Ascending aorta (tissue), 2 donors: ENCODE results near the gene PTPN23. TPM values are rescaled to one million over a fixed set of nuclear protein-coding genes. Genes with fewer than 3 reads are reported as not detected.

Experiments used
- DNase-seq, 2 donors: peaks; one replicate each; pipeline ENCODE4 v3.0.0-alpha.2; 2019; ENCODE audit warnings: low spot score in 2 of 2
- H3K27ac ChIP-seq, 2 donors: fragments of 200-600 bp; sonication (generic); one replicate each; pipeline ENCODE4 v1.5.1; 2016 to 2017; ENCODE audit warnings: mild to moderate bottlenecking in 1 of 2
- H3K27me3 ChIP-seq: fragments of 200-600 bp; sonication (generic); one replicate; pipeline ENCODE4 v1.5.1; 2017
- H3K36me3 ChIP-seq, 2 donors: fragments of 200-600 bp; sonication (generic); one replicate each; pipeline ENCODE4 v1.5.1; 2016
- H3K4me1 ChIP-seq, 2 donors: fragments of 200-600 bp; sonication (generic); one replicate each; pipeline ENCODE4 v1.5.1; 2016 to 2017; ENCODE audit warnings: mild to moderate bottlenecking in 1 of 2
- H3K4me3 ChIP-seq, 2 donors: fragments of 200-600 bp; sonication (generic); one replicate each; pipeline ENCODE4 v1.5.1; 2016 to 2017; ENCODE audit warnings: mild to moderate bottlenecking in 1 of 2
- H3K9me3 ChIP-seq, 2 donors: fragments of 200-600 bp; sonication (generic); one replicate each; pipeline ENCODE4 v1.5.1; 2016
- CTCF ChIP-seq, 3 experiments: fragments of 200-600 bp in 2 of 3; fragments of 450-650 bp in 1 of 3; sonication (generic) in 2 of 3; IDR thresholded peaks; one replicate each; pipeline ENCODE4 v1.5.1; 2016 to 2019; ENCODE audit warnings: antibody characterized with exemption in 3 of 3, mild to moderate bottlenecking in 1 of 3, moderate library complexity in 1 of 3
- intact Hi-C: fragments of 100-400 bp; cut with DNase I; formaldehyde crosslinking; loops from one replicate; pipeline ENCODE4 v1.15.1; 2023
- total RNA-seq: library from RNA; depleted of rRNA; stranded (reverse); fragments of >200 nt; gene quantifications from one replicate; pipeline ENCODE4 v1.1.0, GENCODE V29; 2016

Gene PTPN23
- total RNA-seq, 1 donor from 2014 or later: 35.2 TPM

- intact Hi-C loops: no loop called here
- no peak for TF ChIP-seq CTCF (IDR thresholded peaks at IDR 0.05)
- H3K4me3 ChIP-seq: no peak overlapping the region
- H3K27ac ChIP-seq: no peak overlapping the region
- peaks cover 37 to 69% of the 10 kb centered on the region in 2 donors for H3K36me3 ChIP-seq
- H3K4me1 ChIP-seq: no peaks in the 10 kb centered on the region
- DNase-seq: no peak
- no peaks in the 10 kb centered on the region for H3K27me3 ChIP-seq
- no peaks in the 10 kb centered on the region for H3K9me3 ChIP-seq
These were observed 50.4 kb downstream of the PTPN23 start for GRCh38 chr3:47431225-47431624.

- Histone ChIP-seq H3K4me1 (no peaks in the 10 kb centered on the region), H3K27ac (no peak overlapping the region), H3K36me3 (peaks cover 31 to 59% of the 10 kb centered on the region in 2 donors), H3K9me3 (no peaks in the 10 kb centered on the region), H3K27me3 (no peaks in the 10 kb centered on the region), H3K4me3 (no peak overlapping the region)
- DNase-seq: peak in 1 of 2 donors; percentile 25
- intact Hi-C loops: no loop called here
- TF ChIP-seq CTCF (IDR thresholded peaks at IDR 0.05): no peak
These were observed 51.9 kb downstream of the PTPN23 start for GRCh38 chr3:47432673-47433072.

GRCh38 chr3:47433796-47434195 lies 53.0 kb downstream of the PTPN23 start:
- no peak for TF ChIP-seq CTCF (IDR thresholded peaks at IDR 0.05)
- no peaks in the 10 kb centered on the region for H3K9me3 ChIP-seq
- no peak overlapping the region for H3K27ac ChIP-seq
- DNase-seq: peak in 1 of 2 donors; percentile 15
- intact Hi-C loops: no loop called here
- H3K4me3 ChIP-seq: no peak overlapping the region
- peaks cover 27 to 59% of the 10 kb centered on the region in 2 donors for H3K36me3 ChIP-seq
- H3K4me1 ChIP-seq: no peaks in the 10 kb centered on the region
- no peaks in the 10 kb centered on the region for H3K27me3 ChIP-seq

- intact Hi-C loops: no loop called here
- no peak overlapping the region for H3K27ac ChIP-seq
- H3K27me3 ChIP-seq: no peaks in the 10 kb centered on the region
- peak in 1 of 2 donors; percentile 45 for DNase-seq
- no peaks in the 10 kb centered on the region for H3K4me1 ChIP-seq
- H3K36me3 ChIP-seq: peaks cover 33 to 65% of the 10 kb centered on the region in 2 donors
- no peaks in the 10 kb centered on the region for H3K9me3 ChIP-seq
- H3K4me3 ChIP-seq: no peak overlapping the region
- no peak for TF ChIP-seq CTCF (IDR thresholded peaks at IDR 0.05)
These were observed 54.0 kb downstream of the PTPN23 start for GRCh38 chr3:47434849-47435248.

GRCh38 chr3:47436180-47436579 lies 55.4 kb downstream of the PTPN23 start:
- Histone ChIP-seq H3K27ac (no peak overlapping the region), H3K9me3 (no peaks in the 10 kb centered on the region), H3K36me3 (peaks cover 36 to 66% of the 10 kb centered on the region in 2 donors), H3K4me1 (no peaks in the 10 kb centered on the region), H3K27me3 (no peaks in the 10 kb centered on the region), H3K4me3 (no peak overlapping the region)
- peak in 1 of 2 donors; percentile 11 for DNase-seq
- TF ChIP-seq CTCF (IDR thresholded peaks at IDR 0.05): no peak
- intact Hi-C loops: no loop called here

GRCh38 chr3:47440131-47440530 lies 59.3 kb downstream of the PTPN23 start:
- no peaks in the 10 kb centered on the region for H3K27me3 ChIP-seq
- DNase-seq: peak in 1 of 2 donors; percentile 12
- TF ChIP-seq CTCF (IDR thresholded peaks at IDR 0.05): no peak
- no peaks in the 10 kb centered on the region for H3K9me3 ChIP-seq
- H3K36me3 ChIP-seq: peaks cover 14 to 38% of the 10 kb centered on the region in 2 donors
- H3K4me1 ChIP-seq: peaks cover 0 to 3% of the 10 kb centered on the region in 2 donors
- intact Hi-C loops: loop anchor here (5.0 kb wide), 1 partner anchor 37 kb away; the partner anchor contains the start of gene SCAP
- H3K27ac ChIP-seq: no peak overlapping the region
- no peak overlapping the region for H3K4me3 ChIP-seq
